PC-3 (cell line): ENCODE measurements around the gene UCK2.

Experiments
- CTCF ChIP-seq: fragments of 300-600 bp; sonication (generic); conservative IDR thresholded peaks from 2 replicates; pipeline ENCODE4 v1.5.1; 2017; ENCODE audit warnings: antibody characterized with exemption, low read depth, mild to moderate bottlenecking, low read length
- EZH2 ChIP-seq: fragments of 300-600 bp; sonication (generic); IDR thresholded peaks from one replicate; pipeline ENCODE4 v1.6.1; 2017; ENCODE audit warnings: antibody characterized with exemption, mild to moderate bottlenecking, low read length; ENCODE audit not compliant: unreplicated experiment
- EZH2phosphoT487 ChIP-seq: fragments of 300-600 bp; sonication (generic); IDR thresholded peaks from 2 replicates; pipeline ENCODE4 v1.6.1; 2018; ENCODE audit warnings: mild to moderate bottlenecking, antibody characterized with exemption, low read length, borderline replicate concordance

- TF ChIP-seq EZH2 (no peak), CTCF (no peak), EZH2phosphoT487 (no peak)
Measured at GRCh38 chr1:165849353-165850133, 22.1 kb downstream of the UCK2 start.
